Immature natural killer cell (primary cell): Measurements from ENCODE around the gene CHCHD3. TPM values are rescaled to one million over a fixed set of nuclear protein-coding genes. Genes with fewer than 3 reads are reported as not detected.
"Not testable (repeated sequence)": the region's sequence is repeated elsewhere in the genome, so short reads cannot be mapped to it uniquely, and the experiment has no call there.

ENCODE experiments used
- DNase-seq, 3 donors: peaks; one replicate each; pipeline ENCODE4 v3.0.0; 2022; ENCODE audit warnings: mixed read lengths in 1 of 3
- H3K27ac Mint-ChIP-seq, 6 donors: one replicate each; pipeline ENCODE4 v1.8.0; 2020; ENCODE audit warnings: mixed read lengths in 6 of 6, mild to moderate bottlenecking in 5 of 6, inconsistent platforms in 4 of 6, moderate library complexity in 3 of 6
- H3K27me3 Mint-ChIP-seq, 3 donors: one replicate each; pipeline ENCODE4 v1.8.0; 2020 to 2021; ENCODE audit warnings: low read depth in 3 of 3, mild to moderate bottlenecking in 3 of 3, mixed read lengths in 3 of 3, moderate library complexity in 3 of 3, inconsistent platforms in 1 of 3
- H3K36me3 Mint-ChIP-seq, 3 donors: one replicate each; pipeline ENCODE4 v1.8.0; 2020; ENCODE audit warnings: mixed read lengths in 3 of 3, inconsistent platforms in 2 of 3, mild to moderate bottlenecking in 2 of 3
- H3K4me1 Mint-ChIP-seq, 2 donors: one replicate each; pipeline ENCODE4 v1.8.0; 2020; ENCODE audit warnings: inconsistent platforms in 2 of 2, mild to moderate bottlenecking in 2 of 2, mixed read lengths in 2 of 2, moderate library complexity in 1 of 2
- H3K4me3 Mint-ChIP-seq, 5 donors: one replicate each; pipeline ENCODE4 v1.8.0; 2020; ENCODE audit warnings: mild to moderate bottlenecking in 5 of 5, mixed read lengths in 5 of 5, inconsistent platforms in 3 of 5, moderate library complexity in 3 of 5
- H3K9me3 Mint-ChIP-seq, 6 donors: one replicate each; pipeline ENCODE4 v1.8.0; 2020; ENCODE audit warnings: mild to moderate bottlenecking in 6 of 6, mixed read lengths in 6 of 6, inconsistent platforms in 4 of 6, moderate library complexity in 3 of 6
- polyA plus RNA-seq, 3 donors: library from polyadenylated mRNA; unstranded; fragments of 300-500 nt; fragmentation: Illumina TruSeq; gene quantifications; one replicate each; pipeline ENCODE4 v1.2.3, GENCODE V29; 2021

The CHCHD3 gene
- polyA plus RNA-seq, 3 donors from 2014 or later: 57.8 to 65.9 (median 61.4) TPM

DNA sequence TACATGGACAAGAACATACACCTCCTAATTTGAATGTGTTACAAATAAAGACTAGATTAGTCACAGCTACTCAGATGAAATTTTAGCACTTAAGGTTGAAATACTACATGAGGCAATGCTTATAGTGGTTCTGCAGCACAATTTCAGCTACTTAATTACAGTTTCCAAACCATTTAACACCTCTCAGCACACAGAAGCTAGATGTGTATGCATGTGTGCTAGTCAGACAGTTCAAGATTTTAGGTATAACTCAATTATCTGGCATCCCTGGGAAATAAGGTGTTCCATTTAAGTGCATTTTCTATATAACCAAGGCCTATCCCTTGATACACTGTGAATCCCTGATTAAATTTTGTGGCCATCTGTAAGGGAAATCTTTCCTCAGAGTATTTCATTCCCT lies 141.8 kb downstream of the CHCHD3 start:
- Mint-ChIP-seq H3K4me3 (no peak overlapping the region), H3K36me3 (peaks cover 4 to 22% (median 20%) of the 10 kb centered on the region in 3 donors), H3K27me3 (peaks cover 0 to 4% (median 0%) of the 10 kb centered on the region in 3 donors), H3K9me3 (peaks cover 0 to 3% (median 0%) of the 10 kb centered on the region in 6 donors), H3K27ac (no peak overlapping the region), H3K4me1 (peaks cover 9 to 26% of the 10 kb centered on the region in 2 donors)
- DNase-seq: no peak

DNA sequence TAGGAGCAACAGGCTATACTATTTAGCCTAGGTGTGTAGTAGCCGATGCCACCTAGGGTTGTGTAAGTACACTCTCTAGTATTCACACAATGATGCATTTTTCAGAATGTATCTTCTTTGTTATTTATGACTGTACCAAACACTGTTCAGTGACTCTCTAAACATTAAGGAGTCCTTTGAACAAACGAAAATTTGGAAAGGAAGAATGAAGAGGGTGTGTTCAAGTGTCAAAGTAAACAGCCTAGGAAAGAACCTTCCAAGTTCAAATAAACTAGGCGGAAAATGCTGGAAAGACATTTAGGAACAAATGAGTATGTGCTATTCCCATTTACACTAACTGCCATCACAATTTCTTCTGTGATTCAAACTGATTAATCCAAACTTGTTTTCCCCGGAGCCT lies 142.4 kb downstream of the CHCHD3 start:
- H3K4me3 Mint-ChIP-seq: no peak overlapping the region
- peaks cover 0 to 3% (median 0%) of the 10 kb centered on the region in 6 donors for H3K9me3 Mint-ChIP-seq
- H3K36me3 Mint-ChIP-seq: peaks cover 4 to 22% (median 20%) of the 10 kb centered on the region in 3 donors
- peaks cover 9 to 26% of the 10 kb centered on the region in 2 donors for H3K4me1 Mint-ChIP-seq
- no peak overlapping the region for H3K27ac Mint-ChIP-seq
- H3K27me3 Mint-ChIP-seq: peaks cover 0 to 4% (median 0%) of the 10 kb centered on the region in 3 donors
- DNase-seq: no peak

DNA sequence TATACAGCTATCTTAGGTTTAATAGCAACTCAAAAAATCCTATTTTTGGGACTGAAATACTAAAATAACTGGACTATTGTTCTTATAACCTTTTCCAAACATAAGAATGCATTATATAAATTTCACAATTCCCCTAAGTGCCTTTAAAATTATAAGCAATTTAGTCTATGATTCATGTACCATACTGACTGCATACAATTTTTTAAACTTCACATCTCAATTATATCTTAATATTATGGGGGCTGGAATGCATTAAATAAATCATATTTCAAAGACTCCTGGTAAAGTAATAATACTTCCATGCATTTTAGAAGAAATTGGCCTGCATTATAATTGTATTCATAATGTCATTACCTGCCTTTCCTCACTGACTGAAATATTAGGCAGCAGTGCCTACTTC lies 144.6 kb downstream of the CHCHD3 start:
- Mint-ChIP-seq H3K4me1 (peaks cover 8 to 10% of the 10 kb centered on the region in 2 donors), H3K36me3 (peaks cover 7 to 22% (median 20%) of the 10 kb centered on the region in 3 donors), H3K27me3 (peaks cover 0 to 4% (median 0%) of the 10 kb centered on the region in 3 donors), H3K9me3 (peaks cover 0 to 3% (median 0%) of the 10 kb centered on the region in 6 donors), H3K4me3 (no peak overlapping the region), H3K27ac (no peak overlapping the region)
- no peak for DNase-seq

DNA sequence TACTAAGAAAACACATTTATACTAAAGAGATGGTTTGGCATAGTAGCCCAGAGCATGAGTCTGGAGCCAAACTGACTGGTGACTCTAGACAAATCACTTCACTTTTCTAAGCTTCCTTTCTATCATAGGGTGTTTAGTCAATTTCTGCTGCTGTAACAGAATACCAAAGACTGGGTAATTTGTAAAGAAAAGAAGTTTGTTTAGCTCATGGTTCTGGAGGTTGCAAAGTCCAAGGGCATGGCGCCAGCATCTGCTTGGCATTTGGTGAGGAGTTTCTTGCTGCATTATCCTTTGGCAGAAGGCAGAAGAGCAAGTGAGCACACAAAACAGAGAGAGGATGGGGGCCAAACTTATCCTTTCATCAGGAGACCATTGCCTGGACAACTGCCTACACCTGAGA lies 146.3 kb downstream of the CHCHD3 start:
- no peak overlapping the region for H3K4me3 Mint-ChIP-seq
- no peak for DNase-seq
- no peaks in the 10 kb centered on the region for H3K27me3 Mint-ChIP-seq
- no peak overlapping the region for H3K27ac Mint-ChIP-seq
- H3K36me3 Mint-ChIP-seq: peaks cover 7 to 15% (median 12%) of the 10 kb centered on the region in 3 donors
- peaks cover 0 to 3% (median 0%) of the 10 kb centered on the region in 6 donors for H3K9me3 Mint-ChIP-seq
- peaks cover 0 to 2% of the 10 kb centered on the region in 2 donors for H3K4me1 Mint-ChIP-seq

DNA sequence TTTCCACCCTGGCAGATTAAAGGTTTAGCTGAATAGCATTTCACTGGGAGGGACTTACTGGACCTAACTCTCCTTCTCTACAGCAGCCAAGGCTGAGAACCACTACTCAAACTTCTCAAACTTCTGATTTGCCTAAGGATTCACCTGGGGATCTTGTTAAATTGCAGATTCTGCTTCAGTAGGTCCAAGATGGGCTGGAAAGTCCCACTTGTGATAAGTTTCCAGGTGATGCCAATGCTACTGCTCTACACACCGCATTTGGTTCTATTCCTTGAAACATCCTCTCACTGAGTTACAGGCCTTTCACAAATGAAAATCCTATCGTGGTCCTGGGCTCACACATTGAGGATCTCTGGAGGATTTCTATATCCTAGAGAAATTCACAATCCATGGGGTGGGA lies 147.9 kb downstream of the CHCHD3 start:
- Mint-ChIP-seq H3K4me3 (no peak overlapping the region), H3K9me3 (peaks cover 0 to 3% (median 0%) of the 10 kb centered on the region in 6 donors), H3K36me3 (peaks cover 13 to 22% (median 21%) of the 10 kb centered on the region in 3 donors), H3K27me3 (peaks cover 0 to 2% (median 0%) of the 10 kb centered on the region in 3 donors), H3K4me1 (peaks cover 0 to 5% of the 10 kb centered on the region in 2 donors), H3K27ac (no peak overlapping the region)
- DNase-seq: no peak

DNA sequence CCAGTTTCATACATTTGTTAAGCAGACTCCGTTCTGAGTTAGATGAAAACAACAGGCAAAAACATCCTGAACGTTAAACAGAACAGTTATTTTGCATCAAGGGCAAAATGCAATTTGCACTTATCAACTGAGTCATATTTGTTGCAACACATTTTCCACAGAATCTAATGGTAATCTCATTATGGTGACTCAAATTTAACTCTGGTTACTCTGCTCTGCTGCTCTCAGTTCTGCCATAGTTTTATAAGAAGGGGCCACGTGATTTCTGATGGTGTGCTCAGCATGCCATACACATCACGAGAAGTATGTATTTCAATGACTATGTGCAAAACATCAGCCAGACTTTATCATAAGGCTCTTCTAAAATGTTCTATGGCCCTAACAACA lies 148.8 kb downstream of the CHCHD3 start:
- Mint-ChIP-seq H3K27ac (no peak overlapping the region), H3K4me1 (peaks cover 0 to 5% of the 10 kb centered on the region in 2 donors), H3K9me3 (peaks cover 0 to 6% (median 0%) of the 10 kb centered on the region in 6 donors), H3K4me3 (no peak overlapping the region), H3K36me3 (peaks cover 17 to 21% (median 19%) of the 10 kb centered on the region in 3 donors), H3K27me3 (peaks cover 0 to 2% (median 0%) of the 10 kb centered on the region in 3 donors)
- DNase-seq: no peak

DNA sequence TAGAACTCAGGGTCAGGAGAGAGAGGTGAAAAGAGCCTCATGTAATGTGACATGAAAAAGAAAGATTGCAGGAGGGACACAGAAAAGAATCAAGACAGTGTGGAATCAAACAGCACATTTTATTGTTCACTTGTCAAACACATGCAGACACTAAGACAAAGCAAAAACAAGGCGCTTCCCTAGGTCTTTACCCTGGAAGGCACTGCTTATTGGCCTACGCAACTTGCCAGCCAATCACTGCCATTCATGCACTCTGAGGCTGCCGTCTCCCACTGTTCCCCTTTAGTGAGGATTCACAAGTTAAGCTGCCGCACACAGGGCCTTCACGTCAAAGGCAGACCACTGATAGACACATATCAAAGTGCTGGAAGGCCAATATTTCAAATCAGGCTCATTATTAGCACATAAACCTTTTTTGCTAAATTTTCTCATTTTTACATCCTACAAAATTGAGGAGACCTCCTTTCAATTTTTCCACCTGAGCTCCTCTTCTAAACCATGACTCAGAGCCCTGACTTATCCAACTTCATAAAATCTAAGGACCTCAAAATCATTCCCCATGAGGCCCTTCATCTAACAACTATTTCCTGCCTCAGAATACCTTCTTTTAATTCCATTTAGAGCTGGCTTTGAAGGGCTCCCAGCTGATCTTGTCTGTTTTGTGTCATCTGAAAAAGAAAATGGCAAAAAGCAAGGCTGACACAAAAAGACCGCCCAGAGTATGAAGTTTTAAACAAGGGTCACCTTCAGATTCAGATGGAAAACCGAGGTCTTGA lies 149.4 kb downstream of the CHCHD3 start:
- no peak overlapping the region for H3K27ac Mint-ChIP-seq
- peaks cover 0 to 5% of the 10 kb centered on the region in 2 donors for H3K4me1 Mint-ChIP-seq
- H3K9me3 Mint-ChIP-seq: peaks cover 0 to 6% (median 0%) of the 10 kb centered on the region in 6 donors
- DNase-seq: no peak
- H3K36me3 Mint-ChIP-seq: peaks cover 17 to 21% (median 19%) of the 10 kb centered on the region in 3 donors
- peaks cover 0 to 2% (median 0%) of the 10 kb centered on the region in 3 donors for H3K27me3 Mint-ChIP-seq
- no peak overlapping the region for H3K4me3 Mint-ChIP-seq

DNA sequence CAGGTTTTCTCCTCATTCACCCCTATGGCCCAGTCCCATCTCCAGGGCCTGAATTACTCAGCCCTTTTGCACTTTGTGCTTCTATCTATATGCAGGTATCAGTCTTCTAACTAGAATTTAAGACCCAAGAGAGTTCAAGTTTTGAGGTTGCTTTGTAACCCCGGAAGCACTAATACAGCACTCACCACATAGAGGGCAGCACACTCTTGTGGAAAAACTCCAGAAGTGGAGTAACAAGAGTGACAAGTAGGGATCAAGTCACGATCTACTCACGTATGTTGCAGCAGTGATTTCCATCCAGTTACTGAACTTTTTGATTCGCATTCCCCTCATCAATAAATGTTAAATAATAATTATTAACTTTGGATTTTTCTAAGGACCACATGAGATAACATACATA lies 151.0 kb downstream of the CHCHD3 start:
- Mint-ChIP-seq H3K27me3 (peaks cover 0 to 2% (median 0%) of the 10 kb centered on the region in 3 donors), H3K9me3 (peaks cover 0 to 6% (median 0%) of the 10 kb centered on the region in 6 donors), H3K4me1 (peaks cover 0 to 5% of the 10 kb centered on the region in 2 donors), H3K27ac (peak overlapping the region in 1 of 6 donors; percentile 44), H3K4me3 (no peak overlapping the region), H3K36me3 (peaks cover 21 to 35% (median 22%) of the 10 kb centered on the region in 3 donors)
- DNase-seq: no peak

DNA sequence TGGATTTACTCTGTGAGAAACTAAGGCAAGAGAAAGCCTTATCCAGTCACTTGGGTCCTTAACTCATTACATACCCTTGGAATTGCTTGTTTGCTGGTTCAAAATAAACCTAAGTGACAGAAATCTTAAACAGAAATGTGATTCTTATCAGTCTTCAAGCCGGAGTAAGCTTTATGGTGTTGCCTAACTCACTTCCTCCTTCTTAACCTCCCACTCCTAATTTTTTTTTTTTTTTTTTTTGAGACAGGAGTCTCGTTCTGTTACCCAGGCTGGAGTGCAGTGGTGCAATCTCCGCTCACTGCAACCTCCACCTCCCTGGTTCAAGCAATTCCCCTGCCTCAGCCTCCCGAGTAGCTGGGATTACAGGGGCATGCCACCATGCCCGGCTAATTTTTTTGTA lies 151.9 kb downstream of the CHCHD3 start:
- H3K27ac Mint-ChIP-seq: peak overlapping the region in 1 of 6 donors; percentile 44
- not testable (repeated sequence) for H3K9me3 Mint-ChIP-seq
- peaks cover 17 to 30% (median 23%) of the 10 kb centered on the region in 3 donors for H3K36me3 Mint-ChIP-seq

DNA sequence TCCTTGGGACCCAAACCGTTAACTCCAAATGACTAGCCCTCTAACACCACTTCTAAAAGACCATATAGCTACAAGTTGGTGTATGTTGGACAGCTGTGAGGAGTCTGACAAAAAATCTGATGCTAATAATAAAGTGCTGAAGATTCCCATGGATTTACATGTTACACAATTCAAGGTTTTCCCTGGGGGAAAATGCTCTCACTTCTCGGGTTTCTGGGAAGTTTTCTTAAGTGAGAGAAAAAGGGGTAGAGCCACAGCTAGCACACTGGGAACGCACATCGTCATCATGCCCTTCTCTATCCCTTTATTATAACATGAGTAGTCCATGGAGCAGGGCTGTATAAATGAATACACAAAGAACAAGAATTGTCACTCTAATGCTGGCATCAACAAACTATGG lies 162.1 kb downstream of the CHCHD3 start:
- H3K4me3 Mint-ChIP-seq: no peak overlapping the region

More for the DNA sequence above, 151.9 kb downstream of the CHCHD3 start:
- DNase-seq, H3K4me1 Mint-ChIP-seq, H3K4me3 Mint-ChIP-seq, H3K27me3 Mint-ChIP-seq: not testable (repeated sequence)

DNA sequence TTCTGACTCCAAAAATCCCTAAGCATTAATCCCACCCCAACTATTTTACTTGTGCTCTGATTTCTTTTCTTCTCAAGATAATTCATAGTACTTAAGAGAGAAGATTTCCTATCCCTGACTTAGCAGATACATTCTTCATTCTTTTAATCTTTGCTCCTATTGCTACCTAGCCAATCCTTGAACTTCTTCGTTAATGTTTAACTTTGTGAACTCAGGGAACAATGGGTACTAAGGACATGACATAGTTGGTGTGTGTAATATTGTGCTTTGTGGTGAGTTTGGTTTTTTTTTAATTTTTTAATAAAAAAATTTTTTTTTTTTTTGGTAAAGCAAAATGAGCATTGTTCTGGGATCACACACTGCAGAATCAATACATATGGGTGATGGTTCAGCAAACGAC lies 166.2 kb downstream of the CHCHD3 start:
- H3K36me3 Mint-ChIP-seq: peaks cover 18 to 24% (median 21%) of the 10 kb centered on the region in 3 donors
- no peak for DNase-seq
- H3K27me3 Mint-ChIP-seq: peaks cover 0 to 1% (median 0%) of the 10 kb centered on the region in 3 donors
- H3K27ac Mint-ChIP-seq: no peak overlapping the region
- no peak overlapping the region for H3K4me3 Mint-ChIP-seq
- no peaks in the 10 kb centered on the region for H3K9me3 Mint-ChIP-seq
- H3K4me1 Mint-ChIP-seq: no peaks in the 10 kb centered on the region

More for the DNA sequence above, 162.1 kb downstream of the CHCHD3 start:
- DNase-seq: no peak
- no peaks in the 10 kb centered on the region for H3K9me3 Mint-ChIP-seq
- no peak overlapping the region for H3K27ac Mint-ChIP-seq
- H3K4me1 Mint-ChIP-seq: no peaks in the 10 kb centered on the region
- H3K36me3 Mint-ChIP-seq: peaks cover 4 to 14% (median 10%) of the 10 kb centered on the region in 3 donors
- H3K27me3 Mint-ChIP-seq: peaks cover 0 to 1% (median 0%) of the 10 kb centered on the region in 3 donors

DNA sequence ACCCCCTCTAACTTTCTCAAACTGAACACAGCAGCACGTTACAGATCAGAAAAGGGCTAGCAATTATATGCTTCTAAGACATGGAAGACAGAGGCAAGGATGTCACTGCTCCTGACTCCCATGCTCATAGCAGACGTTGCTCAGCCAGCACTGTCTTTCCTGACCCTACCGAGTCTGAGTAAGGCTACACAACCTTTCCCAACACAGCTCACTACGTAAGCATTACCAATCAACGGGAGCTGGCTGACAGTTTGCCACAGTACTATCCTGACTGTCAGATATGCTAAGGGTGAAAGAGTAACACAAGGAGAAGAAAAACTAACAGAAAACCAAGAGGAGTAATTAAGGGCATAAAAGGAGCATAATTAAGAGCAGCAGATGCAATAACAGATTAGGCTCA lies 171.2 kb downstream of the CHCHD3 start:
- no peaks in the 10 kb centered on the region for H3K9me3 Mint-ChIP-seq
- DNase-seq: no peak
- peaks cover 19 to 21% of the 10 kb centered on the region in 2 donors for H3K4me1 Mint-ChIP-seq
- no peak overlapping the region for H3K27ac Mint-ChIP-seq
- H3K36me3 Mint-ChIP-seq: peaks cover 13 to 29% (median 23%) of the 10 kb centered on the region in 3 donors
- H3K27me3 Mint-ChIP-seq: peaks cover 0 to 1% (median 0%) of the 10 kb centered on the region in 3 donors
- H3K4me3 Mint-ChIP-seq: no peak overlapping the region

DNA sequence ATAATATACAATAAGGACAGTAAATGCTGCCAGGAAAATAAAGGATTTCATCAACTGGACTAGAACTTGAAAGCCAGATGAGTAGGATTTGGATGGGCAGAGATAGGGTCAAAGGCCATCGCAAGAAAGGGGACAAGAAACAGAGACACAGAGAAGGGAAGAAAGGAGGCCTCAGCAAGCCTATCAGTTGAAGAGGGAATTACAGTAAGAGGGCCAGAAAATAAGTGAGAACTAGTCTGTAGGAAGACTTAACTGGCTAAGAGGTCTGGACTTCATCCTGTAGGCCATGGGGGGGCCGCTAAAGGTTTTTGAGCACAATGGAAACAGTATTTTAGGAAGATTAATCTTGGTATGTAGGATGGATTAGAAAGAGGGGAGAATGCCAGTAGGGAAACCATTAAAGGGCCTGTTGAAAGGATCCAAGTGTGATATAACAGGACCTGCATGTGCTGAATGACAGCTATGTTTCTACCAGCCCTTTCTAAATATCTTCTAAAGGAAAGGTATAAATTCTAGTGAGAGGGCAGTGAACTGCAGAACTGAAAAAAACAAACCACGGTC lies 174.4 kb downstream of the CHCHD3 start:
- H3K4me3 Mint-ChIP-seq: no peak overlapping the region
- H3K36me3 Mint-ChIP-seq: peaks cover 0 to 22% (median 15%) of the 10 kb centered on the region in 3 donors
- peaks cover 31 to 34% of the 10 kb centered on the region in 2 donors for H3K4me1 Mint-ChIP-seq
- peak overlapping the region in 3 of 6 donors; percentile 47 to 74 (median 64) for H3K27ac Mint-ChIP-seq
- DNase-seq: no peak
- no peaks in the 10 kb centered on the region for H3K27me3 Mint-ChIP-seq
- no peaks in the 10 kb centered on the region for H3K9me3 Mint-ChIP-seq
